Keratinocyte (primary cell): ENCODE measurements around the gene ANKRD24. TPM values are rescaled to one million over a fixed set of nuclear protein-coding genes. Genes with fewer than 3 reads are reported as not detected.

Experiments used
- DNase-seq: peaks from one replicate; pipeline ENCODE4 v3.0.0-alpha.2; 2011; ENCODE audit warnings: low read depth, missing footprints, low spot score
- FAIRE-seq: peaks from 2 replicates; lab custom pipeline; 2011; peaks lifted over from hg19 to GRCh38; lab: Jason Lieb, UNC
- H2AFZ ChIP-seq: 2 replicates; pipeline ENCODE4 v1.6.0; 2012; ENCODE audit warnings: low read length, control low read depth, inconsistent platforms; ENCODE audit not compliant: control insufficient read depth
- H3K27ac ChIP-seq: 2 replicates; pipeline ENCODE4 v1.5.1; 2011; ENCODE audit warnings: low read length; ENCODE audit not compliant: control insufficient read depth, insufficient read depth
- H3K27me3 ChIP-seq: 3 replicates; pipeline ENCODE4 v1.6.0; 2011; ENCODE audit warnings: low read length; ENCODE audit not compliant: control insufficient read depth, insufficient read depth; ENCODE audit errors: extremely low read depth
- H3K36me3 ChIP-seq, 2 experiments: 2 replicates in 1 of 2; 3 replicates in 1 of 2; pipeline ENCODE4 v1.5.1; 2011; ENCODE audit warnings: low read length in 2 of 2, mild to moderate bottlenecking in 1 of 2; ENCODE audit not compliant: control insufficient read depth in 2 of 2, insufficient read depth in 2 of 2; ENCODE audit errors: extremely low read depth in 1 of 2
- H3K4me1 ChIP-seq: 3 replicates; pipeline ENCODE4 v1.5.1; 2011; ENCODE audit warnings: low read length; ENCODE audit not compliant: control insufficient read depth, insufficient read depth; ENCODE audit errors: extremely low read depth
- H3K4me2 ChIP-seq: 3 replicates; pipeline ENCODE4 v1.6.0; 2011; ENCODE audit warnings: low read depth, low read length; ENCODE audit not compliant: control insufficient read depth, insufficient read depth; ENCODE audit errors: extremely low read depth
- H3K4me3 ChIP-seq, 3 experiments: fragments of 200-600 bp in 1 of 3; sonication (generic) in 1 of 3; 2 replicates in 2 of 3; 3 replicates in 1 of 3; pipeline ENCODE4 v1.5.1; 2011 to 2016; ENCODE audit warnings: low read length in 3 of 3, mild to moderate bottlenecking in 3 of 3, control low read depth in 2 of 3, inconsistent platforms in 1 of 3, low read depth in 1 of 3, mixed read lengths in 1 of 3, mixed run types in 1 of 3, moderate library complexity in 1 of 3; ENCODE audit not compliant: control insufficient read depth in 2 of 3, insufficient read depth in 2 of 3; ENCODE audit errors: extremely low read depth in 1 of 3
- H3K79me2 ChIP-seq: 2 replicates; pipeline ENCODE4 v1.6.0; 2012; ENCODE audit warnings: low read length; ENCODE audit not compliant: control insufficient read depth, insufficient read depth
- H3K9ac ChIP-seq: 3 replicates; pipeline ENCODE4 v1.6.0; 2011; ENCODE audit warnings: low read length; ENCODE audit not compliant: control insufficient read depth, insufficient read depth; ENCODE audit errors: extremely low read depth
- H3K9me1 ChIP-seq: 3 replicates; pipeline ENCODE4 v1.6.0; 2011; ENCODE audit warnings: low read length; ENCODE audit not compliant: control insufficient read depth, insufficient read depth; ENCODE audit errors: extremely low read depth
- H3K9me3 ChIP-seq: 2 replicates; pipeline ENCODE4 v1.5.1; 2012; ENCODE audit warnings: low read depth, low read length; ENCODE audit not compliant: control insufficient read depth
- H4K20me1 ChIP-seq: 3 replicates; pipeline ENCODE4 v1.6.0; 2011; ENCODE audit warnings: low read length; ENCODE audit not compliant: control insufficient read depth, insufficient read depth; ENCODE audit errors: extremely low read depth
- EZH2 ChIP-seq: IDR thresholded peaks from one replicate; pipeline ENCODE4 v1.6.1; 2012; ENCODE audit warnings: inconsistent platforms, mild to moderate bottlenecking, low read length, moderate library complexity
- dilution Hi-C: fragments of 300-500 bp; cut with MboI; formaldehyde crosslinking; loops from one replicate; pipeline ENCODE4 v1.7.0; 2020; ENCODE audit warnings: low sequenced_read_pairs; ENCODE audit not compliant: extremely low pct_ligation_motif_present
- polyA plus RNA-seq, 5 experiments: library from polyadenylated mRNA; depleted of rRNA in 3 of 5; stranded (reverse) in 3 of 5; stranded (forward) in 1 of 5; unstranded in 1 of 5; fragments of >200 nt; gene quantifications; 1 replicate in 1 of 5; 2 replicates in 3 of 5; 3 replicates in 1 of 5; pipeline versions ENCODE4 v1.2.1 to v1.2.3, GENCODE V29; 2011 to 2012; ENCODE audit warnings: missing spikeins in 2 of 5, low read depth in 1 of 5, low replicate concordance in 1 of 5
- TF ChIP-seq, protein P1 (sequence below), 3 experiments: IDR thresholded peaks in 1 of 3; conservative IDR thresholded peaks in 1 of 3; optimal IDR thresholded peaks in 1 of 3; 2 replicates in 2 of 3; 3 replicates in 1 of 3; pipeline versions ENCODE3 to v1.5.1; 2011; ENCODE audit warnings: low read length in 3 of 3, mild to moderate bottlenecking in 3 of 3, moderate library complexity in 2 of 3, control low read depth in 1 of 3, inconsistent platforms in 1 of 3; ENCODE audit not compliant: insufficient read depth in 2 of 3; ENCODE audit errors: extremely low read depth in 1 of 3

Gene ANKRD24
- polyA plus RNA-seq, 1 donor (not counting 4 experiments of a cell fraction or from before 2014, with no cell fraction given) = 0.07 TPM

DNA sequence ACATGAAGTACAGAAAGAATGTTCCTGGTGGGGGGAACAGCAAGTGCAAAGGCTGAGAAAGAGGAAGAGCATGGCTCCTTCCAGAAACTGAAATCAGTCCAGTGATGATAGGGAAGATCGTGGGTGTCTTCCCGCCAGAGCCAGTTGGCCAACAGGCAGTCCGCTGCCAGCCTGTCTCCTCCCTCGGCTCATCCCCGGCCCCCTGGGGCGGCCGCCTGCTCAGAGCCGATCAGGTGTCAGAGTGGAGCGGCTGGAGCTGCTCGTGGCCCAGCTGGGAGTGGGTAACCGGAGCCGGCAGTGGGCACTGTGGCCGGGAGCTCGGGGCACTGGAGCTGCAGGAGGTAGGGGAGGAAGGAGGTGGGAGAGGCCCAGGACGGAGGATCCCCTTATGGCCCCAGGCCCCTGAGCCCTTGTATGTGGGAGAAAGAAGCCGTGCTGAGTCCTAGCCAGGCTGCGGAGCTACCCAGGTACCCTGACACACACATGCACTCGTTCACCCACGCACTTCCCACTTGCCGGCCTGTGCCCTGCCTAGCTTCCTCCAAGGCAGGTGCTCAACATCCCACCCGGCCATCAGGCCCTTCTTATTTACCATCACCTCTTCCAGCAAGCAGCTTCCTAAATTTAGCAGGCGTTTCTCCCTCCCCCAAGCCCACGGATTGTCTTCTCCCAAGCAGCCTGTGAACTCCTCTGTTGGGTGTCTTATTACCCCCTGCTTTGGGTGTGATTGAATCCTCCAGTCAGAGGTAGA lies 1.7 kb downstream of the ANKRD24 start:
- Histone ChIP-seq H3K27me3 (no peaks in the 10 kb centered on the region), H3K4me3 (no peak overlapping the region), H3K4me2 (no peak overlapping the region), H3K4me1 (peaks cover 14% of the 10 kb centered on the region), H3K9me3 (no peaks in the 10 kb centered on the region), H4K20me1 (no peaks in the 10 kb centered on the region), H2AFZ (no peak overlapping the region), H3K79me2 (peaks cover 15% of the 10 kb centered on the region), H3K27ac (no peak overlapping the region), H3K9me1 (no peaks in the 10 kb centered on the region), H3K9ac (no peak overlapping the region), H3K36me3 (peaks cover 10 to 11% of the 10 kb centered on the region in 2 experiments)
- dilution Hi-C loops = no loop called here
- TF ChIP-seq EZH2 = no peak
- TF ChIP-seq, protein P1, sequence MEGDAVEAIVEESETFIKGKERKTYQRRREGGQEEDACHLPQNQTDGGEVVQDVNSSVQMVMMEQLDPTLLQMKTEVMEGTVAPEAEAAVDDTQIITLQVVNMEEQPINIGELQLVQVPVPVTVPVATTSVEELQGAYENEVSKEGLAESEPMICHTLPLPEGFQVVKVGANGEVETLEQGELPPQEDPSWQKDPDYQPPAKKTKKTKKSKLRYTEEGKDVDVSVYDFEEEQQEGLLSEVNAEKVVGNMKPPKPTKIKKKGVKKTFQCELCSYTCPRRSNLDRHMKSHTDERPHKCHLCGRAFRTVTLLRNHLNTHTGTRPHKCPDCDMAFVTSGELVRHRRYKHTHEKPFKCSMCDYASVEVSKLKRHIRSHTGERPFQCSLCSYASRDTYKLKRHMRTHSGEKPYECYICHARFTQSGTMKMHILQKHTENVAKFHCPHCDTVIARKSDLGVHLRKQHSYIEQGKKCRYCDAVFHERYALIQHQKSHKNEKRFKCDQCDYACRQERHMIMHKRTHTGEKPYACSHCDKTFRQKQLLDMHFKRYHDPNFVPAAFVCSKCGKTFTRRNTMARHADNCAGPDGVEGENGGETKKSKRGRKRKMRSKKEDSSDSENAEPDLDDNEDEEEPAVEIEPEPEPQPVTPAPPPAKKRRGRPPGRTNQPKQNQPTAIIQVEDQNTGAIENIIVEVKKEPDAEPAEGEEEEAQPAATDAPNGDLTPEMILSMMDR (optimal IDR thresholded peaks at IDR 0.05 in 1 of 3, IDR thresholded peaks at IDR 0.05 in 1 of 3, conservative IDR thresholded peaks at IDR 0.05 in 1 of 3; ENCODE audit: extremely low read depth in 1 of 3, insufficient read depth in 2 of 3, low read length in 3 of 3) = no peak
- FAIRE-seq (no peak), DNase-seq (no peak)

DNA sequence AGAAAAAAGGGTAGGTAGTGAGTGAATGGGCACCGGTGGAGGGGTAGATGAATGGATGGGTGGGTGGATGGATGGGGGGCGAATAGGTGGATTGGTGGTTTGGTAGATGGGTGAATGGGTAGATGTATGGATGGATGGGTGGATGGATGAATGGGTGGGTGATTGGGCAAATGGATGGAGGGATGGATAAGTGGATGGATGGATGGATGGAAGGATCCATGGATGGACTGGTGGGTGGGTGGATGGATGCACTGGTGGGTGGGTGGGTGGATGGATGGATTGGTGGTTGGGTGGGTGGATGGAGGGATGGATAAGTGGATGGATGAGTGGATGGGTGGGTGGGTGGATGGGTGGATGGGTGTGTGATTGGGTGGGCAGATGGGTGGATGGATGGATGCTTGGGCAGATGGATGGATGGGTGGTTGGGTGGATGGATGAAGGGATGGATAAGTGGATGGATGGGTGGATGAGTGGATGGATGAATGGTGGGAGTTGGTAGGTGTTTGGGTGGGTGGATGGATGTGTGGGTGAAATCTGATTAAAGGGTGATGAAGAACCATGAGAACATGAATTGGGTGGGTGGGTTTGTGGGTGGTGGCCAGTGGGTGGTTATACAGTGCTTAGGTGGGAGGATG lies 2.3 kb downstream of the ANKRD24 start:
- H3K27me3 ChIP-seq = no peaks in the 10 kb centered on the region
- H3K9me1 ChIP-seq = no peaks in the 10 kb centered on the region
- no peaks in the 10 kb centered on the region for H3K9me3 ChIP-seq
- FAIRE-seq (no peak), DNase-seq (no peak)
- H3K36me3 ChIP-seq = peaks cover 3 to 4% of the 10 kb centered on the region in 2 experiments
- dilution Hi-C loops = no loop called here
- H3K4me2 ChIP-seq = no peak overlapping the region
- H3K4me1 ChIP-seq = peaks cover 14% of the 10 kb centered on the region
- peaks cover 15% of the 10 kb centered on the region for H3K79me2 ChIP-seq
- no peak overlapping the region for H3K9ac ChIP-seq
- H3K27ac ChIP-seq = no peak overlapping the region
- no peak for TF ChIP-seq EZH2
- TF ChIP-seq, protein P1 (optimal IDR thresholded peaks at IDR 0.05 in 1 of 3, IDR thresholded peaks at IDR 0.05 in 1 of 3, conservative IDR thresholded peaks at IDR 0.05 in 1 of 3; ENCODE audit: extremely low read depth in 1 of 3, insufficient read depth in 2 of 3, low read length in 3 of 3) = no peak
- no peak overlapping the region for H2AFZ ChIP-seq
- H4K20me1 ChIP-seq = no peaks in the 10 kb centered on the region
- H3K4me3 ChIP-seq = no peak overlapping the region
